Suprapubic skin (tissue), 4 donors: Measurements from ENCODE around the gene TTC24. TPM values are rescaled to one million over a fixed set of nuclear protein-coding genes. Genes with fewer than 3 reads are reported as not detected.

Source experiments
- DNase-seq, 2 donors: peaks; one replicate each; pipeline ENCODE4 v3.0.0-alpha.2; 2019; ENCODE audit warnings: low spot score in 2 of 2
- H3K27ac ChIP-seq: fragments of 200-600 bp; sonication (generic); one replicate; pipeline ENCODE4 v1.5.1; 2019
- H3K27me3 ChIP-seq: fragments of 200-600 bp; sonication (generic); one replicate; pipeline ENCODE4 v1.5.1; 2019
- H3K36me3 ChIP-seq: fragments of 200-600 bp; sonication (generic); one replicate; pipeline ENCODE4 v1.5.1; 2019
- H3K4me1 ChIP-seq: fragments of 200-600 bp; sonication (generic); one replicate; pipeline ENCODE4 v1.5.1; 2019
- H3K4me3 ChIP-seq: fragments of 200-600 bp; sonication (generic); one replicate; pipeline ENCODE4 v1.5.1; 2019; ENCODE audit warnings: mild to moderate bottlenecking
- H3K9me3 ChIP-seq: fragments of 200-600 bp; sonication (generic); one replicate; pipeline ENCODE4 v1.5.1; 2019
- CTCF ChIP-seq, 2 donors: fragments of 200-600 bp in 1 of 2; fragments of 450-650 bp in 1 of 2; sonication (generic) in 1 of 2; IDR thresholded peaks; one replicate each; pipeline ENCODE4 v1.5.1; 2016 to 2019; ENCODE audit warnings: antibody characterized with exemption in 2 of 2, mild to moderate bottlenecking in 1 of 2, moderate library complexity in 1 of 2
- EP300 ChIP-seq: sonication (generic); formaldehyde crosslinking; IDR thresholded peaks from one replicate; pipeline ENCODE4 v1.6.1; 2017; ENCODE audit warnings: antibody characterized with exemption
- POLR2A ChIP-seq, 2 donors: fragments of 450-650 bp; IDR thresholded peaks; one replicate each; pipeline ENCODE4 v1.6.1; 2017; ENCODE audit warnings: antibody characterized with exemption in 2 of 2, mild to moderate bottlenecking in 2 of 2, moderate library complexity in 2 of 2
- POLR2AphosphoS5 ChIP-seq, 3 donors: sonication (generic); formaldehyde crosslinking; IDR thresholded peaks; one replicate each; pipeline ENCODE4 v1.6.1; 2017; ENCODE audit warnings: antibody characterized with exemption in 3 of 3
- WGBS: methylation state at CpG from one replicate; pipeline ENCODE4 v1.1.5; 2018; 5-methylcytosine and 5-hydroxymethylcytosine counted together
- total RNA-seq, 4 donors: library from RNA; depleted of rRNA; stranded (reverse); fragments of >200 nt; gene quantifications; one replicate each; pipeline ENCODE4 v1.1.0, GENCODE V29; 2016

TTC24 gene
- total RNA-seq, 4 donors from 2014 or later: not detected

GRCh38 chr1:156592910-156593660 lies 13.6 kb downstream of the TTC24 start:
- H3K27me3 ChIP-seq: no peaks in the 10 kb centered on the region
- peaks cover 49% of the 10 kb centered on the region for H3K36me3 ChIP-seq
- 73% methylated on average over 8 of the region's 8 CpGs for WGBS
- H3K27ac ChIP-seq: no peak overlapping the region
- TF ChIP-seq EP300 (no peak), POLR2A (IDR thresholded peaks at IDR 0.05) (no peak), CTCF (IDR thresholded peaks at IDR 0.05) (no peak)
- H3K9me3 ChIP-seq: no peaks in the 10 kb centered on the region
- peaks cover 16% of the 10 kb centered on the region for H3K4me1 ChIP-seq
- DNase-seq: no peak
- no peak overlapping the region for H3K4me3 ChIP-seq

- DNase-seq: no peak
- 79% methylated on average over 7 of the region's 8 CpGs for WGBS
- H3K27ac ChIP-seq: no peak overlapping the region
- no peaks in the 10 kb centered on the region for H3K27me3 ChIP-seq
- H3K4me3 ChIP-seq: no peak overlapping the region
- H3K4me1 ChIP-seq: peaks cover 16% of the 10 kb centered on the region
- TF ChIP-seq EP300 (no peak), POLR2AphosphoS5 (IDR thresholded peaks at IDR 0.05) (no peak), POLR2A (IDR thresholded peaks at IDR 0.05) (no peak), CTCF (IDR thresholded peaks at IDR 0.05) (no peak)
- H3K9me3 ChIP-seq: no peaks in the 10 kb centered on the region
- peaks cover 54% of the 10 kb centered on the region for H3K36me3 ChIP-seq
Measured at GRCh38 chr1:156593661-156593989, 14.1 kb downstream of the TTC24 start.

- no peak for DNase-seq
- Histone ChIP-seq H3K9me3 (no peaks in the 10 kb centered on the region), H3K27me3 (no peaks in the 10 kb centered on the region), H3K4me3 (no peak overlapping the region), H3K4me1 (peaks cover 16% of the 10 kb centered on the region), H3K27ac (no peak overlapping the region), H3K36me3 (peaks cover 57% of the 10 kb centered on the region)
- TF ChIP-seq POLR2AphosphoS5 (IDR thresholded peaks at IDR 0.05): no peak
- no peak for TF ChIP-seq EP300
- TF ChIP-seq POLR2A (IDR thresholded peaks at IDR 0.05): no peak
- TF ChIP-seq CTCF (IDR thresholded peaks at IDR 0.05): no peak
- WGBS: 58% methylated on average over 3 of the region's 3 CpGs
Measured at GRCh38 chr1:156594190-156594589, 14.7 kb downstream of the TTC24 start.

GRCh38 chr1:156595016-156595415 lies 15.5 kb downstream of the TTC24 start:
- TF ChIP-seq EP300 (no peak), POLR2AphosphoS5 (IDR thresholded peaks at IDR 0.05) (no peak), POLR2A (IDR thresholded peaks at IDR 0.05) (no peak), CTCF (IDR thresholded peaks at IDR 0.05) (no peak)

GRCh38 chr1:156596426-156596825 lies 16.9 kb downstream of the TTC24 start:
- Histone ChIP-seq H3K4me1 (peaks cover 21% of the 10 kb centered on the region), H3K9me3 (no peaks in the 10 kb centered on the region), H3K36me3 (peaks cover 57% of the 10 kb centered on the region), H3K27me3 (no peaks in the 10 kb centered on the region), H3K27ac (no peak overlapping the region), H3K4me3 (no peak overlapping the region)
- 71% methylated on average over 3 of the region's 3 CpGs for WGBS
- no peak for DNase-seq
- no peak for TF ChIP-seq EP300
- TF ChIP-seq CTCF (IDR thresholded peaks at IDR 0.05): no peak
- TF ChIP-seq POLR2AphosphoS5 (IDR thresholded peaks at IDR 0.05): no peak
- TF ChIP-seq POLR2A (IDR thresholded peaks at IDR 0.05): no peak

More at GRCh38 chr1:156595016-156595415, 15.5 kb downstream of the TTC24 start:
- Histone ChIP-seq H3K27ac (no peak overlapping the region), H3K9me3 (no peaks in the 10 kb centered on the region), H3K27me3 (no peaks in the 10 kb centered on the region), H3K4me1 (peaks cover 17% of the 10 kb centered on the region), H3K36me3 (peaks cover 57% of the 10 kb centered on the region), H3K4me3 (no peak overlapping the region)
- no peak for DNase-seq
- WGBS: 87% methylated on average over 2 of the region's 2 CpGs
